K562 (cell line): Measurements from ENCODE around the gene SLC25A20.

Experiments used
- CEBPB ChIP-seq: fragments of 450-650 bp; IDR thresholded peaks from 2 replicates; pipeline ENCODE4 v1.6.1; 2016; ENCODE audit warnings: missing genetic modification characterization, missing compliant biosample characterization
- CTCF ChIP-seq, 3 experiments: IDR thresholded peaks in 2 of 3; conservative IDR thresholded peaks in 1 of 3; 2 replicates each; pipeline ENCODE4 v1.5.1; 2011 to 2012; ENCODE audit warnings: low read length in 3 of 3, mild to moderate bottlenecking in 3 of 3, control low read depth in 2 of 3, improper control_type of control experiment in 1 of 3, inconsistent platforms in 1 of 3, low read depth in 1 of 3, mixed read lengths in 1 of 3, moderate library complexity in 1 of 3; ENCODE audit not compliant: insufficient read depth in 2 of 3
- GABPA ChIP-seq: fragments of 200-800 bp; sonication (Bioruptor generic); conservative IDR thresholded peaks from 2 replicates; pipeline ENCODE4 v1.6.1; 2016; ENCODE audit warnings: low read depth, missing genetic modification characterization, missing compliant biosample characterization
- MEF2D ChIP-seq: conservative IDR thresholded peaks from 2 replicates; pipeline ENCODE4 v1.6.1; 2016; ENCODE audit warnings: low read depth, missing genetic modification characterization, missing compliant biosample characterization
- NCOR1 ChIP-seq: fragments of 450-650 bp; IDR thresholded peaks from 2 replicates; pipeline ENCODE4 v1.6.1; 2016; ENCODE audit warnings: mild to moderate bottlenecking, moderate library complexity
- POLR2AphosphoS2 ChIP-seq: IDR thresholded peaks from 2 replicates; pipeline ENCODE4 v1.6.1; 2012; ENCODE audit warnings: low read length, improper control_type of control experiment
- RAD21 ChIP-seq, 2 experiments: fragments of 250-450 bp in 1 of 2; fragments of 450-650 bp in 1 of 2; sonication (Bioruptor Pico) in 1 of 2; formaldehyde crosslinking in 1 of 2; IDR thresholded peaks in 1 of 2; conservative IDR thresholded peaks in 1 of 2; 2 replicates each; pipeline versions ENCODE4 v1.4.0 to v1.8.0; 2020 to 2022; ENCODE audit warnings: mild to moderate bottlenecking in 2 of 2, moderate library complexity in 1 of 2
- SMARCE1 ChIP-seq: fragments of 450-650 bp; IDR thresholded peaks from 2 replicates; pipeline ENCODE4 v1.7.1; 2016; ENCODE audit warnings: mild to moderate bottlenecking
- TEAD4 ChIP-seq, 2 experiments: sonication (generic) in 1 of 2; formaldehyde crosslinking in 1 of 2; IDR thresholded peaks; 2 replicates each; pipeline versions ENCODE4 v1.6.1 to v1.8.0; 2012 to 2022; ENCODE audit warnings: borderline replicate concordance in 1 of 2, inconsistent platforms in 1 of 2, low read length in 1 of 2, mild to moderate bottlenecking in 1 of 2, missing genetic modification reagents in 1 of 2
- ZFP1 ChIP-seq: fragments of 450-650 bp; formaldehyde crosslinking; IDR thresholded peaks from 2 replicates; pipeline ENCODE4 v1.4.0; 2020; ENCODE audit warnings: mild to moderate bottlenecking, mixed read lengths
- TF ChIP-seq, protein P1 (sequence below): fragments of 150-350 bp; conservative IDR thresholded peaks from 2 replicates; pipeline ENCODE4 v1.6.1; 2014; ENCODE audit warnings: low read length

DNA sequence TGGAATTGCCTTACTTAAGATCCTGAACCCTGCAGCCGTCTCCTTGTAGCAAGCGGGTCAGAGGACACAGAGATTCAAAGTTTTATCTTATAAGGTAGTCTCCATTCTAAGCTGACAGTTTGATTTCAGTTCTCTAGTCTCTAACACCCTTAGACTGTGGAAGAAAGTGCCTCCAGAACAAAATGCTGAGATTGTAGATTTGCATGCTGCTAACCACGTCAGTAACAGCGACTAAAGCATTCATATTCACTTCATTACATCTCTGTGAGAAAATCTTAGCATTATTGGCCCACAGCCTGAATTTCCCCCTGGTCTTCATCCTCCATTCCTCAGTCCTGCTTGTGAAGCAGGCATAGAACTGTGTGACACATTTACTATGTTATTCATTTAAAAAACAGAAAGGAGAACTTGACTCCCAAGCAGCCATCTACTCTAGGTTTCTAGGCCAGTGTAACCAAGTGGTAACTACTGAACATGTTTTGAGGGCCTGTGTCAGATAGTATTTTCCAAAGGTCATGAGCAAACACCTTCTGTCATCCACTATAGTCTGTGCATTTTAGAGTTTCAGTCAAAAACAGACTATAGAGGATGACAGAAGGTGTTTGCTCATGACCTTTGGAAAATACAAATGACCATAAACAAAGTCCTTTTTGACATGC is 47.3 kb upstream of the SLC25A20 start:
- TF ChIP-seq SMARCE1 (no peak), TEAD4 (IDR thresholded peaks at IDR 0.05; ENCODE audit: low read length) (no peak), TEAD4 (CRISPR knock-in tag; IDR thresholded peaks at IDR 0.05; ENCODE audit: borderline replicate concordance) (no peak), NCOR1 (no peak), POLR2AphosphoS2 (no peak), MEF2D (no peak), GABPA (tag) (no peak), CTCF (IDR thresholded peaks at IDR 0.05 in 2 of 3, conservative IDR thresholded peaks at IDR 0.05 in 1 of 3; ENCODE audit: insufficient read depth in 2 of 3, low read depth in 1 of 3, low read length in 3 of 3) (no peak), ZFP1 (CRISPR knock-in tag) (no peak), RAD21 (CRISPR knock-in tag; conservative IDR thresholded peaks at IDR 0.05 in 1 of 2, IDR thresholded peaks at IDR 0.05 in 1 of 2) (no peak), CEBPB (tag) (no peak)
- TF ChIP-seq, protein P1, sequence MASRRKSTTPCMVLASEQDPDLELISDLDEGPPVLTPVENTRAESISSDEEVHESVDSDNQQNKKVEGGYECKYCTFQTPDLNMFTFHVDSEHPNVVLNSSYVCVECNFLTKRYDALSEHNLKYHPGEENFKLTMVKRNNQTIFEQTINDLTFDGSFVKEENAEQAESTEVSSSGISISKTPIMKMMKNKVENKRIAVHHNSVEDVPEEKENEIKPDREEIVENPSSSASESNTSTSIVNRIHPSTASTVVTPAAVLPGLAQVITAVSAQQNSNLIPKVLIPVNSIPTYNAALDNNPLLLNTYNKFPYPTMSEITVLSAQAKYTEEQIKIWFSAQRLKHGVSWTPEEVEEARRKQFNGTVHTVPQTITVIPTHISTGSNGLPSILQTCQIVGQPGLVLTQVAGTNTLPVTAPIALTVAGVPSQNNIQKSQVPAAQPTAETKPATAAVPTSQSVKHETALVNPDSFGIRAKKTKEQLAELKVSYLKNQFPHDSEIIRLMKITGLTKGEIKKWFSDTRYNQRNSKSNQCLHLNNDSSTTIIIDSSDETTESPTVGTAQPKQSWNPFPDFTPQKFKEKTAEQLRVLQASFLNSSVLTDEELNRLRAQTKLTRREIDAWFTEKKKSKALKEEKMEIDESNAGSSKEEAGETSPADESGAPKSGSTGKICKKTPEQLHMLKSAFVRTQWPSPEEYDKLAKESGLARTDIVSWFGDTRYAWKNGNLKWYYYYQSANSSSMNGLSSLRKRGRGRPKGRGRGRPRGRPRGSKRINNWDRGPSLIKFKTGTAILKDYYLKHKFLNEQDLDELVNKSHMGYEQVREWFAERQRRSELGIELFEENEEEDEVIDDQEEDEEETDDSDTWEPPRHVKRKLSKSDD: no peak
